Measurements from ENCODE around the gene LEMD3.

LEMD3 gene

GRCh38 chr12:65139389-65139788, 30.0 kb upstream of the LEMD3 start:
- DNase-seq (ENCODE audit: low read depth, low spot score), result no peak

GRCh38 chr12:65140738-65141137, 28.6 kb upstream of the LEMD3 start:
- Histone ChIP-seq H3K4me3 (ENCODE audit: low read length) (no peak overlapping the region), H3K27me3 (ENCODE audit: control insufficient read depth, insufficient read depth, low read length) (no peaks in the 10 kb centered on the region), H3K4me1 (ENCODE audit: control insufficient read depth, insufficient read depth, low read length) (no peaks in the 10 kb centered on the region), H3K9me3 (ENCODE audit: control insufficient read depth, insufficient read depth, low read length) (no peaks in the 10 kb centered on the region), H3K27ac (ENCODE audit: low read length) (no peak overlapping the region), H3K36me3 (ENCODE audit: control insufficient read depth, insufficient read depth, low read length) (no peaks in the 10 kb centered on the region)
- no peak for DNase-seq (ENCODE audit: low read depth, low spot score)
- WGBS (ENCODE audit: insufficient coverage, insufficient read length), result no CpG with 5 or more reads among the region's 1 CpG

More at GRCh38 chr12:65139389-65139788, 30.0 kb upstream of the LEMD3 start:
- no peaks in the 10 kb centered on the region for H3K9me3 ChIP-seq (ENCODE audit: control insufficient read depth, insufficient read depth, low read length)
- H3K4me3 ChIP-seq (ENCODE audit: low read length), result no peak overlapping the region
- no peaks in the 10 kb centered on the region for H3K36me3 ChIP-seq (ENCODE audit: control insufficient read depth, insufficient read depth, low read length)
- WGBS (ENCODE audit: insufficient coverage, insufficient read length), result no CpG with 5 or more reads among the region's 1 CpG
- no peaks in the 10 kb centered on the region for H3K27me3 ChIP-seq (ENCODE audit: control insufficient read depth, insufficient read depth, low read length)
- no peak overlapping the region for H3K27ac ChIP-seq (ENCODE audit: low read length)
- no peaks in the 10 kb centered on the region for H3K4me1 ChIP-seq (ENCODE audit: control insufficient read depth, insufficient read depth, low read length)

- H3K4me1 ChIP-seq (ENCODE audit: control insufficient read depth, insufficient read depth, low read length), result no peaks in the 10 kb centered on the region
- H3K9me3 ChIP-seq (ENCODE audit: control insufficient read depth, insufficient read depth, low read length), result no peaks in the 10 kb centered on the region
- no CpG with 5 or more reads among the region's 2 CpGs for WGBS (ENCODE audit: insufficient coverage, insufficient read length)
- H3K4me3 ChIP-seq (ENCODE audit: low read length), result no peak overlapping the region
- DNase-seq (ENCODE audit: low read depth, low spot score), result no peak
- H3K27ac ChIP-seq (ENCODE audit: low read length), result no peak overlapping the region
- no peaks in the 10 kb centered on the region for H3K27me3 ChIP-seq (ENCODE audit: control insufficient read depth, insufficient read depth, low read length)
- H3K36me3 ChIP-seq (ENCODE audit: control insufficient read depth, insufficient read depth, low read length), result no peaks in the 10 kb centered on the region
Measured at GRCh38 chr12:65147312-65147905, 22.0 kb upstream of the LEMD3 start.

GRCh38 chr12:65152012-65152411, 17.4 kb upstream of the LEMD3 start:
- no peak for DNase-seq (ENCODE audit: low read depth, low spot score)
- H3K27me3 ChIP-seq (ENCODE audit: control insufficient read depth, insufficient read depth, low read length), result no peaks in the 10 kb centered on the region
- no peak overlapping the region for H3K4me3 ChIP-seq (ENCODE audit: low read length)
- H3K4me1 ChIP-seq (ENCODE audit: control insufficient read depth, insufficient read depth, low read length), result no peaks in the 10 kb centered on the region
- no peak overlapping the region for H3K27ac ChIP-seq (ENCODE audit: low read length)
- no peaks in the 10 kb centered on the region for H3K9me3 ChIP-seq (ENCODE audit: control insufficient read depth, insufficient read depth, low read length)
- no peaks in the 10 kb centered on the region for H3K36me3 ChIP-seq (ENCODE audit: control insufficient read depth, insufficient read depth, low read length)

- Histone ChIP-seq H3K27me3 (ENCODE audit: control insufficient read depth, insufficient read depth, low read length) (no peaks in the 10 kb centered on the region), H3K4me3 (ENCODE audit: low read length) (no peak overlapping the region), H3K36me3 (ENCODE audit: control insufficient read depth, insufficient read depth, low read length) (no peaks in the 10 kb centered on the region), H3K4me1 (ENCODE audit: control insufficient read depth, insufficient read depth, low read length) (no peaks in the 10 kb centered on the region), H3K9me3 (ENCODE audit: control insufficient read depth, insufficient read depth, low read length) (no peaks in the 10 kb centered on the region), H3K27ac (ENCODE audit: low read length) (no peak overlapping the region)
- no CpG with 5 or more reads among the region's 1 CpG for WGBS (ENCODE audit: insufficient coverage, insufficient read length)
- DNase-seq (ENCODE audit: low read depth, low spot score), result no peak
Measured at GRCh38 chr12:65152596-65152995, 16.8 kb upstream of the LEMD3 start.

- Histone ChIP-seq H3K9me3 (ENCODE audit: control insufficient read depth, insufficient read depth, low read length) (no peaks in the 10 kb centered on the region), H3K36me3 (ENCODE audit: control insufficient read depth, insufficient read depth, low read length) (no peaks in the 10 kb centered on the region), H3K4me1 (ENCODE audit: control insufficient read depth, insufficient read depth, low read length) (no peaks in the 10 kb centered on the region), H3K27me3 (ENCODE audit: control insufficient read depth, insufficient read depth, low read length) (no peaks in the 10 kb centered on the region), H3K27ac (ENCODE audit: low read length) (no peak overlapping the region), H3K4me3 (ENCODE audit: low read length) (no peak overlapping the region)
- no peak for DNase-seq (ENCODE audit: low read depth, low spot score)
- WGBS (ENCODE audit: insufficient coverage, insufficient read length), result no CpG with 5 or more reads among the region's 3 CpGs
Measured at GRCh38 chr12:65155784-65156183, 13.6 kb upstream of the LEMD3 start.

GRCh38 chr12:65156366-65156841, 13.0 kb upstream of the LEMD3 start:
- WGBS (ENCODE audit: insufficient coverage, insufficient read length), result no CpG with 5 or more reads among the region's 2 CpGs
- Histone ChIP-seq H3K27ac (ENCODE audit: low read length) (no peak overlapping the region), H3K9me3 (ENCODE audit: control insufficient read depth, insufficient read depth, low read length) (no peaks in the 10 kb centered on the region), H3K36me3 (ENCODE audit: control insufficient read depth, insufficient read depth, low read length) (no peaks in the 10 kb centered on the region), H3K4me3 (ENCODE audit: low read length) (no peak overlapping the region), H3K4me1 (ENCODE audit: control insufficient read depth, insufficient read depth, low read length) (no peaks in the 10 kb centered on the region), H3K27me3 (ENCODE audit: control insufficient read depth, insufficient read depth, low read length) (no peaks in the 10 kb centered on the region)
- DNase-seq (ENCODE audit: low read depth, low spot score), result no peak

GRCh38 chr12:65157091-65157490, 12.3 kb upstream of the LEMD3 start:
- no peak overlapping the region for H3K27ac ChIP-seq (ENCODE audit: low read length)
- no peaks in the 10 kb centered on the region for H3K36me3 ChIP-seq (ENCODE audit: control insufficient read depth, insufficient read depth, low read length)
- no peak overlapping the region for H3K4me3 ChIP-seq (ENCODE audit: low read length)
- WGBS (ENCODE audit: insufficient coverage, insufficient read length), result no CpG with 5 or more reads among the region's 4 CpGs
- no peak for DNase-seq (ENCODE audit: low read depth, low spot score)
- H3K4me1 ChIP-seq (ENCODE audit: control insufficient read depth, insufficient read depth, low read length), result no peaks in the 10 kb centered on the region
- H3K9me3 ChIP-seq (ENCODE audit: control insufficient read depth, insufficient read depth, low read length), result no peaks in the 10 kb centered on the region
- no peaks in the 10 kb centered on the region for H3K27me3 ChIP-seq (ENCODE audit: control insufficient read depth, insufficient read depth, low read length)

- H3K4me3 ChIP-seq (ENCODE audit: low read length), result no peak overlapping the region
- WGBS (ENCODE audit: insufficient coverage, insufficient read length), result no CpG with 5 or more reads among the region's 1 CpG
Measured at GRCh38 chr12:65162609-65163008, 6.8 kb upstream of the LEMD3 start.

GRCh38 chr12:65164244-65164643, 5.1 kb upstream of the LEMD3 start:
- no CpG with 5 or more reads among the region's 2 CpGs for WGBS (ENCODE audit: insufficient coverage, insufficient read length)
- Histone ChIP-seq H3K4me1 (ENCODE audit: control insufficient read depth, insufficient read depth, low read length) (no peaks in the 10 kb centered on the region), H3K9me3 (ENCODE audit: control insufficient read depth, insufficient read depth, low read length) (no peaks in the 10 kb centered on the region), H3K36me3 (ENCODE audit: control insufficient read depth, insufficient read depth, low read length) (no peaks in the 10 kb centered on the region), H3K4me3 (ENCODE audit: low read length) (no peak overlapping the region), H3K27me3 (ENCODE audit: control insufficient read depth, insufficient read depth, low read length) (no peaks in the 10 kb centered on the region), H3K27ac (ENCODE audit: low read length) (no peak overlapping the region)
- DNase-seq (ENCODE audit: low read depth, low spot score), result no peak

More at GRCh38 chr12:65162609-65163008, 6.8 kb upstream of the LEMD3 start:
- H3K4me1 ChIP-seq (ENCODE audit: control insufficient read depth, insufficient read depth, low read length), result no peaks in the 10 kb centered on the region
- no peaks in the 10 kb centered on the region for H3K27me3 ChIP-seq (ENCODE audit: control insufficient read depth, insufficient read depth, low read length)
- no peaks in the 10 kb centered on the region for H3K36me3 ChIP-seq (ENCODE audit: control insufficient read depth, insufficient read depth, low read length)
- H3K9me3 ChIP-seq (ENCODE audit: control insufficient read depth, insufficient read depth, low read length), result no peaks in the 10 kb centered on the region
- no peak for DNase-seq (ENCODE audit: low read depth, low spot score)
- no peak overlapping the region for H3K27ac ChIP-seq (ENCODE audit: low read length)

- H3K4me3 ChIP-seq (ENCODE audit: low read length), result no peak overlapping the region
- no peak for DNase-seq (ENCODE audit: low read depth, low spot score)
- no peaks in the 10 kb centered on the region for H3K9me3 ChIP-seq (ENCODE audit: control insufficient read depth, insufficient read depth, low read length)
Measured at GRCh38 chr12:65164774-65165173, 4.6 kb upstream of the LEMD3 start.

More at GRCh38 chr12:65164774-65165173, 4.6 kb upstream of the LEMD3 start:
- H3K36me3 ChIP-seq (ENCODE audit: control insufficient read depth, insufficient read depth, low read length), result no peaks in the 10 kb centered on the region
- no peaks in the 10 kb centered on the region for H3K27me3 ChIP-seq (ENCODE audit: control insufficient read depth, insufficient read depth, low read length)
- H3K27ac ChIP-seq (ENCODE audit: low read length), result no peak overlapping the region
- no peaks in the 10 kb centered on the region for H3K4me1 ChIP-seq (ENCODE audit: control insufficient read depth, insufficient read depth, low read length)

Measured in iPS DF 6.9 (cell line).